Gastroesophageal sphincter (tissue), 4 donors: ENCODE results near the gene CHFR. TPM values are rescaled to one million over a fixed set of nuclear protein-coding genes. Genes with fewer than 3 reads are reported as not detected.
A peak's percentile ranks its signal among the peaks of the same experiment; 100 is the strongest.

Experiments
- ATAC-seq: fragments of 150-250 bp; one replicate; pipeline ENCODE4 v1.9.1; 2016; ENCODE audit warnings: mild to moderate bottlenecking, moderate library complexity
- H3K27ac ChIP-seq, 4 donors: fragments of 200-600 bp; sonication (generic) in 3 of 4; 1 replicate in 3 of 4; 2 replicates in 1 of 4; pipeline ENCODE4 v1.5.1; 2016 to 2019
- H3K27me3 ChIP-seq: fragments of 200-600 bp; sonication (generic); one replicate; pipeline ENCODE4 v1.5.1; 2019
- H3K36me3 ChIP-seq, 2 donors: fragments of 200-600 bp; sonication (generic); one replicate each; pipeline ENCODE4 v1.5.1; 2019; ENCODE audit warnings: control low read depth in 1 of 2
- H3K4me1 ChIP-seq, 3 donors: fragments of 200-600 bp; sonication (generic); 1 replicate in 2 of 3; 2 replicates in 1 of 3; pipeline ENCODE4 v1.5.1; 2016 to 2019; ENCODE audit warnings: control low read depth in 2 of 3
- H3K4me3 ChIP-seq, 2 donors: fragments of 200-600 bp; sonication (generic); one replicate each; pipeline ENCODE4 v1.5.1; 2019; ENCODE audit warnings: mild to moderate bottlenecking in 1 of 2, moderate library complexity in 1 of 2
- H3K9me3 ChIP-seq, 3 donors: fragments of 200-600 bp; sonication (generic); one replicate each; pipeline ENCODE4 v1.5.1; 2017 to 2019; ENCODE audit warnings: control low read depth in 2 of 3
- CTCF ChIP-seq, 4 experiments: fragments of 200-600 bp in 2 of 4; fragments of 450-650 bp in 2 of 4; sonication (generic) in 1 of 4; IDR thresholded peaks; one replicate each; pipeline ENCODE4 v1.5.1; 2017 to 2019; ENCODE audit warnings: antibody characterized with exemption in 4 of 4, mild to moderate bottlenecking in 2 of 4, moderate library complexity in 2 of 4
- EP300 ChIP-seq: sonication (generic); formaldehyde crosslinking; IDR thresholded peaks from one replicate; pipeline ENCODE4 v1.6.1; 2017; ENCODE audit warnings: antibody characterized with exemption, mild to moderate bottlenecking
- POLR2A ChIP-seq, 2 donors: fragments of 450-650 bp; IDR thresholded peaks; one replicate each; pipeline ENCODE4 v1.6.1; 2017; ENCODE audit warnings: antibody characterized with exemption in 2 of 2, mild to moderate bottlenecking in 2 of 2, moderate library complexity in 1 of 2
- POLR2AphosphoS5 ChIP-seq: sonication (generic); formaldehyde crosslinking; IDR thresholded peaks from one replicate; pipeline ENCODE4 v1.6.1; 2017; ENCODE audit warnings: antibody characterized with exemption
- WGBS, 2 donors: methylation state at CpG; one replicate each; pipeline ENCODE4 v1.1.5; 2018; ENCODE audit warnings: low coverage in 1 of 2; 5-methylcytosine and 5-hydroxymethylcytosine counted together
- total RNA-seq, 4 donors: library from RNA; depleted of rRNA; stranded (reverse); fragments of >200 nt; gene quantifications; one replicate each; pipeline ENCODE4 v1.1.0, GENCODE V29; 2016

The CHFR gene
- total RNA-seq, 4 donors from 2014 or later = 30.8 to 42.1 (median 36.8) TPM

- Histone ChIP-seq H3K27ac (no peak overlapping the region), H3K4me1 (peaks cover 0 to 21% (median 4%) of the 10 kb centered on the region in 3 donors), H3K36me3 (peaks cover 0 to 38% of the 10 kb centered on the region in 2 donors), H3K27me3 (no peaks in the 10 kb centered on the region), H3K4me3 (no peak overlapping the region), H3K9me3 (no peaks in the 10 kb centered on the region)
- WGBS, 2 donors = 56 to 65% methylated on average over 3 to 5 of the region's 5 CpGs
- no peak for TF ChIP-seq POLR2A (IDR thresholded peaks at IDR 0.05)
- no peak for TF ChIP-seq POLR2AphosphoS5
- no peak for TF ChIP-seq CTCF (IDR thresholded peaks at IDR 0.05)
- TF ChIP-seq EP300 = no peak
- no peak for ATAC-seq
Measured at GRCh38 chr12:132834181-132834711, 53.2 kb downstream of the CHFR start.

- no peaks in the 10 kb centered on the region for H3K9me3 ChIP-seq
- no peak for ATAC-seq
- no peaks in the 10 kb centered on the region for H3K27me3 ChIP-seq
- H3K4me3 ChIP-seq = no peak overlapping the region
- H3K4me1 ChIP-seq = peaks cover 0 to 22% (median 4%) of the 10 kb centered on the region in 3 donors
- TF ChIP-seq POLR2AphosphoS5 (no peak), POLR2A (IDR thresholded peaks at IDR 0.05) (no peak), CTCF (IDR thresholded peaks at IDR 0.05) (no peak)
- H3K27ac ChIP-seq = no peak overlapping the region
- WGBS, 2 donors = 93 to 100% methylated on average over 6 to 7 of the region's 8 CpGs
- peaks cover 0 to 29% of the 10 kb centered on the region in 2 donors for H3K36me3 ChIP-seq
Measured at GRCh38 chr12:132833341-132833740, 54.1 kb downstream of the CHFR start.

- TF ChIP-seq POLR2A (IDR thresholded peaks at IDR 0.05) (no peak), CTCF (IDR thresholded peaks at IDR 0.05) (no peak)
- H3K4me1 ChIP-seq = peaks cover 0 to 21% (median 8%) of the 10 kb centered on the region in 3 donors
- no peak for ATAC-seq
- no peak overlapping the region for H3K4me3 ChIP-seq
- 85 to 95% methylated on average over 8 to 11 of the region's 11 CpGs for WGBS, 2 donors
- no peaks in the 10 kb centered on the region for H3K27me3 ChIP-seq
- H3K27ac ChIP-seq = no peak overlapping the region
- H3K9me3 ChIP-seq = no peaks in the 10 kb centered on the region
- H3K36me3 ChIP-seq = peaks cover 0 to 31% of the 10 kb centered on the region in 2 donors
Measured at GRCh38 chr12:132831771-132832170, 55.6 kb downstream of the CHFR start.

GRCh38 chr12:132828706-132829534 lies 58.5 kb downstream of the CHFR start, which contains the start of gene GOLGA3:
GOLGA3 (minus strand) TSS chr12:132828869; CDS start chr12:132822128, 6,741 bp downstream.
- TF ChIP-seq POLR2AphosphoS5 (peak; percentile 63), CTCF (IDR thresholded peaks at IDR 0.05) (no peak), EP300 (no peak), POLR2A (IDR thresholded peaks at IDR 0.05) (peak in 1 of 2 donors; percentile 64)
- Histone ChIP-seq H3K36me3 (peaks cover 0 to 55% of the 10 kb centered on the region in 2 donors), H3K27ac (peak within 1 kb of the TSS; percentile 78 to 96 (median 95)), H3K27me3 (no peaks in the 10 kb centered on the region), H3K4me3 (peak within 1 kb of the TSS; percentile 70 to 86), H3K4me1 (peaks cover 0 to 32% (median 9%) of the 10 kb centered on the region in 3 donors), H3K9me3 (no peaks in the 10 kb centered on the region)
- WGBS, 2 donors = 5 to 39% methylated on average over 3 to 22 of the region's 78 CpGs
- ATAC-seq = peak; percentile 98
